ENCODE measurements around the gene CTNNA2. TPM values are rescaled to one million over a fixed set of nuclear protein-coding genes. Genes with fewer than 3 reads are reported as not detected.

Gene CTNNA2
- total RNA-seq, 1 donor from 2014 or later, result not detected

GRCh38 chr2:80348078-80348477 lies 835.2 kb downstream of the CTNNA2 start:
- no peak for ATAC-seq

GRCh38 chr2:80348953-80349352 lies 836.1 kb downstream of the CTNNA2 start:
- no peak for ATAC-seq

- no peak for ATAC-seq
Observed at GRCh38 chr2:80351231-80351630, 838.4 kb downstream of the CTNNA2 start.

- no peak for ATAC-seq
Observed at GRCh38 chr2:80354858-80355257, 842.0 kb downstream of the CTNNA2 start.

- no peak for ATAC-seq
Observed at GRCh38 chr2:80361904-80362303, 849.1 kb downstream of the CTNNA2 start.

- ATAC-seq, result no peak
Observed at GRCh38 chr2:80363330-80363729, 850.5 kb downstream of the CTNNA2 start.

- ATAC-seq, result no peak
Observed at GRCh38 chr2:80363791-80364349, 851.0 kb downstream of the CTNNA2 start.

GRCh38 chr2:80364524-80365212 lies 851.8 kb downstream of the CTNNA2 start:
- no peak for ATAC-seq

- no peak for ATAC-seq
Observed at GRCh38 chr2:80365762-80366161, 852.9 kb downstream of the CTNNA2 start.

- ATAC-seq, result no peak
Observed at GRCh38 chr2:80370375-80371009, 857.6 kb downstream of the CTNNA2 start.

- ATAC-seq, result no peak
Observed at GRCh38 chr2:80374105-80374504, 861.3 kb downstream of the CTNNA2 start.

GRCh38 chr2:80377071-80377470 lies 864.2 kb downstream of the CTNNA2 start:
- ATAC-seq, result no peak

GRCh38 chr2:80380736-80381135 lies 867.9 kb downstream of the CTNNA2 start:
- no peak for ATAC-seq

GRCh38 chr2:80381666-80382065 lies 868.8 kb downstream of the CTNNA2 start:
- ATAC-seq, result no peak

GRCh38 chr2:80392441-80392840 lies 879.6 kb downstream of the CTNNA2 start:
- no peak for ATAC-seq

- no peak for ATAC-seq
Observed at GRCh38 chr2:80393991-80394390, 881.1 kb downstream of the CTNNA2 start.

GRCh38 chr2:80395251-80395650 lies 882.4 kb downstream of the CTNNA2 start:
- ATAC-seq, result no peak

- ATAC-seq, result no peak
Observed at GRCh38 chr2:80396276-80396675, 883.4 kb downstream of the CTNNA2 start.

- ATAC-seq, result no peak
Observed at GRCh38 chr2:80403081-80403480, 890.2 kb downstream of the CTNNA2 start.

GRCh38 chr2:80407377-80407776 lies 894.5 kb downstream of the CTNNA2 start:
- ATAC-seq, result no peak

- no peak for ATAC-seq
Observed at GRCh38 chr2:80410346-80410745, 897.5 kb downstream of the CTNNA2 start.

- no peak for ATAC-seq
Observed at GRCh38 chr2:80413136-80413535, 900.3 kb downstream of the CTNNA2 start.

- ATAC-seq, result no peak
Observed at GRCh38 chr2:80417737-80418136, 904.9 kb downstream of the CTNNA2 start.

- no peak for ATAC-seq
Observed at GRCh38 chr2:80420530-80421208, 907.8 kb downstream of the CTNNA2 start.
